K562 (cell line): ENCODE data around the gene ZFYVE28. TPM values are rescaled to one million over a fixed set of nuclear protein-coding genes. Genes with fewer than 3 reads are reported as not detected.

Experiments
- CREB1 ChIP-seq, 2 experiments: sonication (generic) in 1 of 2; formaldehyde crosslinking in 1 of 2; IDR thresholded peaks; 2 replicates each; pipeline versions ENCODE4 v1.6.1 to v1.8.0; 2012 to 2022; ENCODE audit warnings: inconsistent platforms in 1 of 2, mild to moderate bottlenecking in 1 of 2, missing genetic modification reagents in 1 of 2, moderate library complexity in 1 of 2
- KDM5B ChIP-seq: fragments of 200-600 bp; sonication (generic); IDR thresholded peaks from 2 replicates; pipeline ENCODE4 v1.6.1; 2012; ENCODE audit warnings: low read depth, mild to moderate bottlenecking, moderate library complexity, low read length, control low read depth, inconsistent platforms; ENCODE audit not compliant: insufficient replicate concordance
- KLF6 ChIP-seq: fragments of 250-450 bp; sonication (Bioruptor Pico); IDR thresholded peaks from 2 replicates; pipeline ENCODE4 v1.4.0; 2020; ENCODE audit warnings: mild to moderate bottlenecking, moderate library complexity, borderline replicate concordance
- PHB ChIP-seq: fragments of 250-450 bp; sonication (Bioruptor Pico); IDR thresholded peaks from 2 replicates; pipeline ENCODE4 v1.5.0; 2021
- PHF8 ChIP-seq: fragments of 200-600 bp; sonication (generic); IDR thresholded peaks from 2 replicates; pipeline ENCODE4 v1.6.1; 2012; ENCODE audit warnings: mixed run types, mild to moderate bottlenecking, inconsistent platforms, low read length, moderate library complexity, borderline replicate concordance
- RREB1 ChIP-seq: fragments of 250-450 bp; sonication (Bioruptor Pico); IDR thresholded peaks from 2 replicates; pipeline ENCODE4 v1.4.0; 2020
- SMAD4 ChIP-seq: fragments of 250-450 bp; sonication (Bioruptor Pico); conservative IDR thresholded peaks from 2 replicates; pipeline ENCODE4 v1.8.0; 2021; ENCODE audit warnings: inconsistent platforms, mild to moderate bottlenecking, moderate library complexity
- SREBF1 ChIP-seq: fragments of 150-350 bp; IDR thresholded peaks from 2 replicates; pipeline ENCODE4 v1.6.1; 2014; ENCODE audit warnings: antibody characterized with exemption, low read depth, low read length, borderline replicate concordance
- TSHZ1 ChIP-seq: fragments of 250-450 bp; sonication (Bioruptor Pico); IDR thresholded peaks from 2 replicates; pipeline ENCODE4 v1.4.0; 2020; ENCODE audit warnings: mild to moderate bottlenecking, moderate library complexity
- ZNF707 ChIP-seq: fragments of 250-450 bp; sonication (Bioruptor Pico); conservative IDR thresholded peaks from 2 replicates; pipeline ENCODE4 v1.8.0; 2022; ENCODE audit warnings: inconsistent platforms, mild to moderate bottlenecking, moderate library complexity
- polyA plus RNA-seq, 8 experiments: library from polyadenylated mRNA; depleted of rRNA in 4 of 8; stranded (reverse) in 5 of 8; unstranded in 3 of 8; fragments of >200 nt; fragmentation: Nextera tagmentation in 2 of 8; fragmentation: Illumina TruSeq in 1 of 8; extraction: Ambion mirVana in 2 of 8; extraction: Trizol in 1 of 8; gene quantifications; 2 replicates each; pipeline versions ENCODE4 v1.2.1 to v1.2.3, GENCODE V29; 2011 to 2014; ENCODE audit warnings: inconsistent platforms in 1 of 8, missing spikeins in 1 of 8
- total RNA-seq, 7 experiments: library from RNA; depleted of rRNA in 6 of 7; stranded (reverse); fragments of >200 nt in 6 of 7; fragmentation: Illumina TruSeq in 2 of 7; extraction: Trizol in 2 of 7; gene quantifications; 2 replicates each; pipeline versions ENCODE4 v1.2.1 to v1.2.3, GENCODE V29; 2011 to 2021; ENCODE audit warnings: low replicate concordance in 1 of 7
- TF ChIP-seq, protein P1 (sequence below): sonication (generic); formaldehyde crosslinking; IDR thresholded peaks from 2 replicates; pipeline ENCODE4 v1.8.0; 2022; ENCODE audit warnings: mild to moderate bottlenecking, missing genetic modification reagents
- TF ChIP-seq, protein P2 (sequence below), 2 experiments: fragments of 200-800 bp in 1 of 2; sonication (Bioruptor generic) in 1 of 2; sonication (generic) in 1 of 2; formaldehyde crosslinking in 1 of 2; IDR thresholded peaks in 1 of 2; conservative IDR thresholded peaks in 1 of 2; 2 replicates each; pipeline versions ENCODE4 v1.5.0 to v1.6.1; 2016 to 2020; ENCODE audit warnings: missing compliant biosample characterization in 1 of 2, missing genetic modification characterization in 1 of 2, missing genetic modification reagents in 1 of 2

Gene ZFYVE28
- total and polyA plus RNA-seq, 9 of the 15 experiments (the other 6 are each of a cell fraction or from before 2014, with no cell fraction given) = 1.3 to 24.8 (median 8.9) TPM

DNA sequence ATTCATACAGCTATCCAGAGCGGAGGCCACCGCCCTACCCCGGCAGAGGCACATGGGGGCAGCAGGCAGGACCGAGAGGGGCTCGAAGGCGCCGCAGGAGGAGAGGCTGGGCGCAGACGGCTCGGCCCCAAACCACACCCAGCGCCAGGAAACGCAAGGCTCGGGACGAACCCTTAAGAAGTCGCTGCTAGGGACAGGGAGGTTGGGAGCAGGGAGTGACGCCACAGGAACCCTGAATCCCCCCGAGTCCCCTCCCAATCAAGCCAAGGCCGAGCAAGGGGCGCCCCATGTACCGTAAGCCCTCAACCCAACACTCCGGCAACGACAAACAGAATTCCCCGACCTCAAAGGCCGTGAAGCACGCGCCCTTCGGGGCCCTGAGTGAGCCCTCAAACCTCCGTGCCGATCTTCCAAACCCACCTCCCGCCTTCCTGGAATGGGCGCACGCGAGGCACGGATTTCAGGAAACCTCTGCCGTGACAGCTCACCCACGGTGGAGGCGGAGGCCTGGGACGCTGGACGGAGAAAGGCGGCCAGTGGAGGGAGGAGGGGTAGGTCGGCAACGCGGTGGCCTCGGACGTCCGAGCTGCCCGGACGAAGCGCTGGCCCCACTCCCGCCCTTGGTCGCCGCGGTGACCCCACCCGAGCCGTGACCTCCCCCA, 1.8 kb downstream of the ZFYVE28 start (continued):
- TF ChIP-seq RREB1 (CRISPR knock-in tag) = no peak
- TF ChIP-seq, protein P1, sequence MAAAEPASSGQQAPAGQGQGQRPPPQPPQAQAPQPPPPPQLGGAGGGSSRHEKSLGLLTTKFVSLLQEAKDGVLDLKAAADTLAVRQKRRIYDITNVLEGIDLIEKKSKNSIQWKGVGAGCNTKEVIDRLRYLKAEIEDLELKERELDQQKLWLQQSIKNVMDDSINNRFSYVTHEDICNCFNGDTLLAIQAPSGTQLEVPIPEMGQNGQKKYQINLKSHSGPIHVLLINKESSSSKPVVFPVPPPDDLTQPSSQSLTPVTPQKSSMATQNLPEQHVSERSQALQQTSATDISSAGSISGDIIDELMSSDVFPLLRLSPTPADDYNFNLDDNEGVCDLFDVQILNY (CRISPR knock-in tag) = no peak
- no peak for TF ChIP-seq TSHZ1
- TF ChIP-seq KDM5B = peak; percentile 46
- TF ChIP-seq SREBF1 = no peak
- TF ChIP-seq, protein P2, sequence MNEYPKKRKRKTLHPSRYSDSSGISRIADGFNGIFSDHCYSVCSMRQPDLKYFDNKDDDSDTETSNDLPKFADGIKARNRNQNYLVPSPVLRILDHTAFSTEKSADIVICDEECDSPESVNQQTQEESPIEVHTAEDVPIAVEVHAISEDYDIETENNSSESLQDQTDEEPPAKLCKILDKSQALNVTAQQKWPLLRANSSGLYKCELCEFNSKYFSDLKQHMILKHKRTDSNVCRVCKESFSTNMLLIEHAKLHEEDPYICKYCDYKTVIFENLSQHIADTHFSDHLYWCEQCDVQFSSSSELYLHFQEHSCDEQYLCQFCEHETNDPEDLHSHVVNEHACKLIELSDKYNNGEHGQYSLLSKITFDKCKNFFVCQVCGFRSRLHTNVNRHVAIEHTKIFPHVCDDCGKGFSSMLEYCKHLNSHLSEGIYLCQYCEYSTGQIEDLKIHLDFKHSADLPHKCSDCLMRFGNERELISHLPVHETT (CRISPR knock-in tag; conservative IDR thresholded peaks at IDR 0.05 in 1 of 2, IDR thresholded peaks at IDR 0.05 in 1 of 2) = 0 out of 4 replicates have a peak, but pooled peaks of 1 of the 2 experiments have one; percentile 34
- no peak; the same call in 1 of the 2 replicates for TF ChIP-seq CREB1 (IDR thresholded peaks at IDR 0.05)
- TF ChIP-seq CREB1 (CRISPR knock-in tag; IDR thresholded peaks at IDR 0.05) = no peak
- peak; percentile 33; the same call in 1 of the 2 replicates for TF ChIP-seq PHF8
- no peak for TF ChIP-seq ZNF707 (CRISPR knock-in tag)
- TF ChIP-seq PHB = no peak
- peak; percentile 22; the same call in 1 of the 2 replicates for TF ChIP-seq SMAD4 (CRISPR knock-in tag)
- no peak for TF ChIP-seq KLF6 (CRISPR knock-in tag)
